GM18517 (cell line): ENCODE results near the gene SLC39A13.

ENCODE experiments used
- ATAC-seq: cut with Tn5 transposase; IDR thresholded peaks from one replicate; pipeline ENCODE4 v1.9.1; 2021; ENCODE audit warnings: mild to moderate bottlenecking, moderate library complexity; ENCODE audit not compliant: unreplicated experiment

Gene SLC39A13

DNA sequence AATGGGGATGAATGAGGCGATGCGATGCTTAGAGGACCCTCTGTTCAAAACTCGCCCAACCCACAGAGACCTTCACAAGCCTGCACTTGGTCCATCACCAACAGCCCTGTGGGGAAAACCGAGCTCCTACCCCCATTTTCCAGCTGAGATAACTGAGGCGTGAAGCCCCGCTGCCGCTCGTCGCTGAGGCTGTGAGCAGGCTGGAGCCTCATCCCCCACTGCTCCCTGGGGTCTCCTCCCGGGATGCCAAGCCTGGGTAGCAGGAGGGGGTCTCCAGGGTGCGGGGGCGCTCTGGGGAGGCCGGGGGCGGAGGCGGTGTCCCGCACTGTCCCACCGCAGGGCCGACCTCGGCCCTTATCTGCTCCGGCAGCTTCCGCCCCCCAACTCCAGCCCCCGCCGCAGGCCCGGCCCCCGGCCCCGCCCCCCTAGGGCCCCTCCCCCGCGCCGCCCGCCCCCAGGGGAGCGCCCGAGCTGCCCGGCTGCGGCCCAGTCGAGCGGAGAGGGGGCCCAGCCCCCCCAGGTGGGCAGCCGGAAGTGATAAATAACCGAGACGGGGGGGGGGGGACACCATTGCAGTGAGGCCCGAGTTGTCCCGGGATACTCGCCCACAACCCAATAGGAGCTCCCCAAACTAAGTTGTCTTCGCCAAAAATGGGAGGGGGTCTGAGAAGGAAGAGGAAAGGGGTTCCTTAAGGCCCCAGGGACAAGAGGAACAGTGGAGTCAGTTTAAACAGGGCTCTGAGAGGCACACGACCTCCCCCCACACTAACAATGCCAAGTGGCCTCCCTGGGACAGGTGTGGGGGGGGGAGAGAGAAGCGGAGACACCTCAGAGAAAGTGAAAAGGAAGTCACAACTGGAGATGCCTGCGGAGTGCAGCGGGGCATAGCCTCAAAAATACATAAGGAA, 8.3 kb upstream of the SLC39A13 start:
- ATAC-seq, result peak; percentile 46

DNA sequence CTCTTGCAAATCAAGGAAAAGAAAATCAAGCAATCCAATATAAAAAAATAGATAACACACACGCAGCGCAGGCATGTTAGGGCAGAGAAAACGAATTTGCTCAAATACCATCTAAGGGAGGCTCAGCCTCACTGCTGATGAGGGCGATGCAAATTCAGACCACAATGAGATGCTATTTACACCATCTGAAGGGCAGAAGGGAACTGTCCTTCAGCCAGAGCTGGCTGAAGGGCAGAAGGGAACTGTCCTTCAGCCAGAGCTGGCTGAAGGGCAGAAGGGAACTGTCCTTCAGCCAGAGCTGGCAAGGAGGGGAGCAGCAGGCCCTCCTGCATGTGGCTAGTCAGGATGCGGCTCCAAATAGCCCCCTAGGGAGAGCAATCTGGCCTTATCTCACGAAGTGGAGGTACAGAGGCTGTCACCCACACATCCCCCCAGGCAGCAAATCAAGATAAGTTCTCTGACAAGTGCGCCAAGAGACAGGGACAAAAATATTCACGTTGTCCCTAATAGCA, 7.6 kb upstream of the SLC39A13 start:
- peak; percentile 82 for ATAC-seq

DNA sequence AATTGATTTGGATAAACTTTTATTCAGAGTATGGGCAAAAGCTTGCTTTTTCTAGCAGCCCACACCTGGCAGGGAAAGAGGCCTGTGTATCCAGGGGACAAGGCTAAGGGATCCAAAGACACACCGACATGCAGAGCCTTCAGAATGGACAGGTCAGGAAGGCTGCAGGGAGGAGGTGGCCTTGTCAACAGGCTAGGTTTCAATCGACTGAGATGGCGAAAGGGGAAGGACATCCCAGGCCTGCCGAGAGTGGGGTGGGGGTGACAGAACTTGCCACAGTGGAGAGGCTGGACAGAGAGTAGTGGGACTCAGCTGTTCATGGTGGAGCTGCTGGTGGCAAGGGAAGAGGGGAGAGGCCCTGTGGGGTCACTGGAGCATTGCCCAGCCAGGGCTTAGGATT, 5.3 kb upstream of the SLC39A13 start:
- no peak for ATAC-seq

DNA sequence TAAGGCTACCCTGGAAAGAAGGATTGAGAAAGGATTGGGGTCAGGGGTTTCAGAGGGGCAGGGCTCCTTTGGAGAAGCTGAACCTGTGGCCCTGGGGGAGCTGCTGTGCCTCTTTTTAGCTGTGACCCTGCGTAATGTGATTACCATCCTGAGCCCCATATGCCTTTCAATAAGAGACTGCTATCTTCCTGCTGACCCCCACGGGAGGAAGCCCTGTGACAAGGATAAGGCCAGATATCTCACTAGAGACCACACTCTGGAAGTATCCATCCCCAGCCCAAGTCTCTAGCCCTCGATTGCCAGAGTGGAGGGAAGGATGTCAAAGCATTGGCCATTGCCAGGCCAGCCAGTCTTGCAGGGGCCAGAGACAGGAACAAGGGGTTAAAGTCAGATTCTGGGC, 4.8 kb upstream of the SLC39A13 start:
- no peak for ATAC-seq

DNA sequence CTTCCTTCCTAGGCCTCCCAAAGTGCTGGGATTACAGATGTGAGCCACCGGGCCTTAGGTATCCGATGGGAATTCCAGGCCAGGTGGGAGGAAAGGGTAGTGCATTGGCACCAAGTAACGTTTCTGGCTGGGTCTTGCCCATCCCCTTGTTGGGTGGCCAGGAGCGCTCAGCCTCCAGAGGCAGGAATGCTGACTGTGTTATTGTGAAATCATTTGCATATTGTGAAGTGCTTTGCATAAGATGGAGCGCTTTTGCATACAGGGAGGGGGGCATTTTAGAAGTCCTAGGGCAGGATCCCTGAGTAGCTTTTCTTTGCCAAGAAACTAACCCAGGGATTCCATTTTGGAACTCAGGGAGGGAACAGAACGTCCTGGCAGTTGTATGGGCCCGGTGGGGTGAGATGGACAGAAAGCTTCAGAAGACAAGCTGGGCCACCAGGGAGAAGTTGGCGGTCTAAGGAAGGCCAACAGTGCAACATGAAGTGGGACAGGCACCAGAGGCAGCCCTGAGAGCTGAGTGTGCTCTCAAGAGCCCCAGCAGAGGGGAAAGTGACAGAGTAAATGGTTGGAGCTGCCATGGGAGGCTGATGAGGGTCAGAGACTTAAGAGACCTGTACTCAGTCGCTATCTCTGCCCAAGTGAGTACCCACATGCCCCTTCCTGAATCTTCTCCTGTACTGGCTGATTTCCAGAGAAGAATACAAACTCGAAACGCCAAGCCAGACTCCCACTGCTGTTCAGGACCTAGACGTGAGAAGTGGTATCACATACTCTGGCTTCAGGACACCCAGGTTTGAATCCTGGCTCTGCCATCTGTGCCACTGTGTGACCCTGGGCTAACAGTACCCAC, 1.3 kb upstream of the SLC39A13 start:
- ATAC-seq, result no peak

DNA sequence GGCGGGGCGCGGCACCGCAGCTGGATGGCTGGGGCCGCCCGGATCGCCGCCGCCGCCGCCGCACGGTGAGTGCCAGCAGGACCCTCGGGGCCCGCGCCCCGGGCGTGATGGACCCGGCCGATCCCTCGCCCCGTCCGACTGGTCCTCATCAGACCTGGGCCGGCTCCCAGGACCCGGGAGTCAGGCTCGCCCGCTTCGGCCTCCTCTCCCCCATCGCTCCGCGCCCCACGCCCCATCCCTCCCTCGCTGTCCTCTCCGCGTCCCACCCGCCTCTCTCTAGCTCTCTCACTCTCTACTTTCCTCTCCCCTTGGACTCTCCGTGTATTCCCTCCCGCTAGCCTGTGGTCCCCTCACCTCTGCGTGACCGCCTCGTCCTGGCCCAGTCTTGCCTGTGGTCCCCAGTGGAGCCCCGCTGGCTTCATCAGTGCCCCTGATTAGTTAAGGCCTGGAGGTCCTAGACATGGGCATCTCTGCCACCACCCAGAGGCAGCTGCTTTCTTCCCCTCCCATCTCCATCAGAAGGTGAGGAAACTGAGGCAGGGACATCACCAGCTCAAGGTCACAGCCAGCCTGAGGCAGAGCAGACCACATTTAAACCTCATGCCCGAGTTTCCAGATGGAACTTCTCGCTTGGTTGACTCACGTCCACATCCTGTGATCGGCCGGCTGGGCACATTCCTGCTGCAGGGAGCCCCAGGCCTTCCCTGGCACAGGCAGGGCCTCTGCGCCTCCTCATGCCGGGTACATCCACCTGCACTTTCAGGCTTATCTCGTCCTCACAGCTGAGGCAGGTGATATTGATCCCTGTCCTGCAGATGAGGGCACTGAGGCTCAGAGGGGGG, 429 bp downstream of the SLC39A13 start:
- ATAC-seq, result peak; percentile 11

DNA sequence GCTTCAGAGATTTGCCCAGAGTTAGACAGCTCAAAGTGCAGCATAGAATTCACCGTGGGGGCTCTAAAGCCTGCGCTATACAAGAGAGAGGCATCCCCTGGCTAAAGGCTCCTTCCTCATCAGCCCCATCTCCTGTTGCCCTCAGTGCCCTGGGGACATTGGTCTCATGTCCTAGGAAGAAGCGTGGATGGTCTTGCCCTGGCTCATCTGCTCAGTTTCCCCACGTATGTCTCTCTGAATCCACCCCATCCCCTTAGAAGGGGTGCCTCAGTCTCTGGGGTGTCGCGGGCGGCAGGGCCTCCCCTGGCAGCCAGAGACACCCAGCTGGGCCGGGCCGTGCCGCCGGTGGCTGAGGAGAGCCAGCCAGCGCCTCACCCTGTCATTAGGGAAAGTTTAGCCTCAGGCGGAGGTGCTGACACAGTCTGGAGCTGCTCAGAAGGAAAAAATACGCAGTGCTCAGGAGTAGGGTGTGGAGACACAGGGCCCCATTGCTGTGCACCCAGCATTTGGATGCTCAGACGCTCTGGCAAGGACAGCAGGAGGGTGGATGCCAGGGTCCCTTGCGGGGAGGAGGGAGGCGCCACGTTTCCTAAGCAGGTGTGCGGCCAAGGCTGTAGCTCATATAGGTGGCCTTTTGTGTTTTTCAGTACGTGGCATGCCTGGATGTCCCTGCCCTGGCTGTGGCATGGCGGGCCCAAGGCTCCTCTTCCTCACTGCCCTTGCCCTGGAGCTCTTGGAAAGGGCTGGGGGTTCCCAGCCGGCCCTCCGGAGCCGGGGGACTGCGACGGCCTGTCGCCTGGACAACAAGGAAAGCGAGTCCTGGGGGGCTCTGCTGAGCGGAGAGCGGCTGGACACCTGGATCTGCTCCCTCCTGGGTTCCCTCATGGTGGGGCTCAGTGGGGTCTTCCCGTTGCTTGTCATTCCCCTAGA, 1.3 kb downstream of the SLC39A13 start:
- ATAC-seq, result no peak

DNA sequence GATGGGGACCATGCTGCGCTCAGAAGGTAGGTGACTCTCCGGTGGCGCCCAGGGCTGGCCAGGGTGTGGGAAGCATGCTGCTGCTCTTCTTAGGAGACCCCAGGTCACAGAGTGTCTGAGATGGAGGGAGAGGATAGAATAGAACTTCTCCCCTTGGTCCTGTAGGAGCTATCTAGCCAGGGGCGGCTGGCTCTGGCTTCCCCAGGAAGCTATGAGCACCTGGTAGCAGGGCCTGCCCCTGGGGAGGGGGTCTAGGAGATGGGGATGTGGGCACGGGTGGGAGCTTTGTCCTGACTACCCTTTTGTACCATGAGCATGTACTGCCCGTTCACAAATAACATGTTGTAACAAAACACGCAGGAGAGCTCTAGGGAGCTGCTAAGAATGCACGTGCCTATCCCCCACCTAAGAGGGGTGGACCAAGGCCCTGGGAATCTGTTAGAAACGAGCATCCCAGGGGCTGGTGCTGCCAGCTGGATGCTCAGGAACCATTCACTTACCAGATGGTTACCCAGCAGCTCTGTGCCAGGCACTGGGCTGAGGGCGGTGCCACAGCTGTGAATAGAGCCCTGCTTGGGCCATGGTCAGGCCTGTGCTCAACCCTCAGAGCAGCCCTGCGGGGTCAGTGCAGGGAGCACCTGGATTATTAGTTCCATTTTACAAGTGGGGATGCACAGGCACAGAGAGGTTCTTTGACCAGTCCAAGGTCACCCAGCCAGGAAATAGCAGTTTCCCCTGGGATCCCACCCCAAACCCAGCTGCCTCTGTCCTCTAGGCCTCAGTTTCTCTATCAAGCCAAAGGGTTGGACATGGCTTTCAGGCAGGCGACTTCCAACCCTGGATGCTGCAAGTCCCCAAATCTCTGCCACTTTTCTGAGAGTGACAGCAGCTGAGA, 2.2 kb downstream of the SLC39A13 start:
- ATAC-seq, result no peak

DNA sequence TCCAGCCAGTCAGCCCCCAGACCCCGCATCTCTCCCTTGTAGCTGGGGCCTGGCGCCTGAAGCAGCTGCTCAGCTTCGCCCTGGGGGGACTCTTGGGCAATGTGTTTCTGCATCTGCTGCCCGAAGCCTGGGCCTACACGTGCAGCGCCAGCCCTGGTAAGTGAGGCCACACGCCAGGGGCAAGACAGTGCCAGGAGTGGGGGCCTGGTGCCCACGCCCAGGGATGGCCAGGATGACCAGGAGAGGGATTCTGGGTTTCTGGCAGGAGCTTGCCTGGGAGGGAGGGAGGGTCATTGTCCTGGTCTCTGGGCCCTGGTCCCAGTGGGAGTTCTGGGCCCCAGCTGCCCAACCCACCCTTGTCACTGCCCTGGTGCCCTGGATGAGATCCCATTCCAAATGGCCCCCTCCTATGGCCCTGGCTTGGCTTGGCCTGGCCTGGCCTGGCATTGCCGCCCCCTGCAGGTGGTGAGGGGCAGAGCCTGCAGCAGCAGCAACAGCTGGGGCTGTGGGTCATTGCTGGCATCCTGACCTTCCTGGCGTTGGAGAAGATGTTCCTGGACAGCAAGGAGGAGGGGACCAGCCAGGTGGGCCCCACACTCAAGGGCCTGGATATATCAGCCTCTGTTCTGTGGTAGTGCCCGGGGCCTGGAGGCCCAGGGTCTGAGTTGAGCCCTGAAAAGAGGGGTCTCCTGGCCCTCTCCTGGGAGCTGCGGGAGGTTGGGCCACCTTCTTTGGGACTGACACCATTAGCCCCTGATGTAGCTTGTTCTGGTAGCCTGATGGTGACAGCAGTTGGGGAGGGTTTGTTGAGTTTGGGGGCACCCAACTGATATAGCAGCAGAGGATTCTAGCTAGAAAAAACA, 3.7 kb downstream of the SLC39A13 start:
- ATAC-seq, result no peak

DNA sequence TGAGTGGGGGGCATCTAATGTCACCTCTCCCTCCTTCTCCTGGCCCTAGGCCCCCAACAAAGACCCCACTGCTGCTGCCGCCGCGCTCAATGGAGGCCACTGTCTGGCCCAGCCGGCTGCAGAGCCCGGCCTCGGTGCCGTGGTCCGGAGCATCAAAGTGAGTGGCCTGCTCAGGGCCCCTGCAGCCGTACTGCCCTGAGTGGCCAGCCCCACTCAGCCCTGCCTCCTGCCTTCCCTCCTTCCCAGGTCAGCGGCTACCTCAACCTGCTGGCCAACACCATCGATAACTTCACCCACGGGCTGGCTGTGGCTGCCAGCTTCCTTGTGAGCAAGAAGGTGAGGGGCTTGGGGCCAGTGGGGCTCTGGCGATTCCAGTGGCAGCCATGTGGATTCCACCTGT, 5.0 kb downstream of the SLC39A13 start:
- ATAC-seq, result no peak

DNA sequence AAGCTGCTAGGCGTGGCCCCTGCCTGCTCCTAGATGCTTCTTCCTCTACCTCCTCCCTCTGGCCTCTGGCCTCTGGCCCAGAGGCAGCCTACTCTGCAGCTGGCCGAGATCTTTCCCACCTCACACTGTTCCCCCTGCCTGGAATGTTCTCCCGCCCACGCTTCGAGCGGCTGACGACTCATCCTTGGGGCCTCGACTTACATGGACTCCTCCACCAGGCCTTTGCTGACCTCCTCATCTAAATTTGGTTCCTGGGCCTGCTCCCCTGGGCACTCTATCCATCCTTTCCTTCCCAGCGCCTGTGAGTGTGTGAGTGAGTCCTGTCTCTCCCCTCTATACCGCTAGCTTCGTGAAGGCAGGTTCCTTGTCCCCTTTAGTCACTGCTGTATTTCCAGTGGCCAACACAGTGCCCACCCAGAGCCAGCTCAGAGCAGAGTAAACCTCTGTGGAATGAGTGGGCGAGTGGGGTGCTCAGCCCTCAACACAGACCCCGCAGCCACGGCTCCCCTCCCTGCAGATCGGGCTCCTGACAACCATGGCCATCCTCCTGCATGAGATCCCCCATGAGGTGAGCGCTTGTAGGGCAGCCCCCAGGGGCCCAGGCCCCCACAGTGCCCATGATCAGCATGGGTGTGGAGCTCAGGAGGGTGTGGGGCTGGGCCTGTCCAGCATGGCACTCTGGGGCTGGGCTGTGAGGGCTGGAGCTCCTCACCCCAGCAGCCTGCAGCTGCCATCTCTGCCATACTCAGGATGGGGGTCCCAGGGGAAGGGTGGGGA, 5.7 kb downstream of the SLC39A13 start:
- no peak for ATAC-seq

DNA sequence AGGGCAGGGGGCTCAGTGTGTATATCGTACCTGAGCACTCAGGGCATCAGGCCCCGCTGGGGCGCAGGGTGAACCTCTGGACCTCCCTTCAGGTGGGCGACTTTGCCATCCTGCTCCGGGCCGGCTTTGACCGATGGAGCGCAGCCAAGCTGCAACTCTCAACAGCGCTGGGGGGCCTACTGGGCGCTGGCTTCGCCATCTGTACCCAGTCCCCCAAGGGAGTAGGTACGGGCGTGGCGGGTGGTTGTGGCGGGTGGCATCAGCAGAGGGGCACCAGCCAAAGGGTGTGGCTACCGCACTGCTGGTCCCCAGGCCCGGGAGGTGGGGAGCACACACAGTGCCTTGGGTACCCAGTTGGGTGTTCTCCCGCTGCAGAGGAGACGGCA, 6.3 kb downstream of the SLC39A13 start:
- ATAC-seq, result no peak

DNA sequence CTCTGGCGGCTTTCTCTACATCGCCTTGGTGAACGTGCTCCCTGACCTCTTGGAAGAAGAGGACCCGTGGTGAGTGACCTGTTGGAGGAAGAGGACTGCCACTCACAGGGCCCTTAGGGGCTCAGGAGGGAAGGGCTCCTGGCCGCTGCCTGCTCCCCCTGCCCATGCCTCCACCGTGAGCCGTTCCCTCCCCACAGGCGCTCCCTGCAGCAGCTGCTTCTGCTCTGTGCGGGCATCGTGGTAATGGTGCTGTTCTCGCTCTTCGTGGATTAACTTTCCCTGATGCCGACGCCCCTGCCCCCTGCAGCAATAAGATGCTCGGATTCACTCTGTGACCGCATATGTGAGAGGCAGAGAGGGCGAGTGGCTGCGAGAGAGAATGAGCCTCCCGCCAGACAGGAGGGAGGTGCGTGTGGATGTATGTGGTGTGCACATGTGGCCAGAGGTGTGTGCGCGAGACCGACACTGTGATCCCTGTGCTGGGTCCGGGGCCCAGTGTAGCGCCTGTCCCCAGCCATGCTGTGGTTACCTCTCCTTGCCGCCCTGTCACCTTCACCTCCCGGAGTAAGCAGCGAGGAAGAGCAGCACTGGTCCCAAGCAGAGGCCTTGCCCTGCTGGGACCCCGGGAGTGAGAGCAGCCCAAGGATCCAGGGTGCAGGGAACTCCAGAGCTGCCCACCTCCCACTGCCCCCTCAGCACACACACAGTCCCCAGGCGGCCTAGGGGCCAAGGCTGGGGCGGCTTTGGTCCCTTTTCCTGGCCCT, 6.9 kb downstream of the SLC39A13 start:
- ATAC-seq, result no peak

DNA sequence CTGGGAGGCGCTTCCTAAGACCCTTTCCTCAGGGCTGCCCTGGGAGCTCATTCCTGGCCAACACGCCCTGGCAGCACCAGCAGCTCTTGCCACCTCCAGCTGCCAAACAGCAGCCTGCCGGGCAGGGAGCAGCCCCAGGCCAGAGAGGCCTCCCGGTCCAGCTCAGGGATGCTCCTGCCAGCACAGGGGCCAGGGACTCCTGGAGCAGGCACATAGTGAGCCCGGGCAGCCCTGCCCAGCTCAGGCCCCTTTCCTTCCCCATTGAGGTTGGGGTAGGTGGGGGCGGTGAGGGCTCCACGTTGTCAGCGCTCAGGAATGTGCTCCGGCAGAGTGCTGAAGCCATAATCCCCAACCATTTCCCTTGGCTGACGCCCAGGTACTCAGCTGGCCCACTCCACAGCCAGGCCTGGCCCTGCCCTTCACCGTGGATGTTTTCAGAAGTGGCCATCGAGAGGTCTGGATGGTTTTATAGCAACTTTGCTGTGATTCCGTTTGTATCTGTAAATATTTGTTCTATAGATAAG, 7.6 kb downstream of the SLC39A13 start:
- ATAC-seq, result no peak

DNA sequence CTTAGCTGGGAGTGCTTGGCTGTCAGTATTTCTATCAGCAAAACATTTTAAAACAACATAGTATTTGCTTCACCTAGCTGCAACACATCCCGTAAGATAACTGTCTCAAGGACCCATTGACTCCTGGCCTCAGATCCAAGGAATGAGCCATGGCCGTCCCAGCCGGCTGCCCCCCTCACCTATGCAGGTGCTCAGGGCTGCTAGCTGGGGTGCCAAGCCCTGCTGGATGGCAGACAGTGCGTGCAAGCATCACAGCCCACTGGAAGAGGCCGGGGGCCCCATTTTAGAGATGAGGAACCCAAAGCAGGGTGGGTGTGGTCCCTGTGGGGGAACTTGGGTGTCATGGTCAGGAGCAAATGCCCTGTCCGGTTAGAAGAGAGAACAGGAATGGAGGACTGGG, 9.3 kb downstream of the SLC39A13 start:
- ATAC-seq, result no peak
